ENCODE measurements around the gene ARL15. TPM values are rescaled to one million over a fixed set of nuclear protein-coding genes. Genes with fewer than 3 reads are reported as not detected.

ARL15 gene
- total and polyA plus RNA-seq, 2 donors (not counting 3 experiments of a cell fraction or from before 2014, with no cell fraction given): 11.9 to 24.4 TPM

DNA sequence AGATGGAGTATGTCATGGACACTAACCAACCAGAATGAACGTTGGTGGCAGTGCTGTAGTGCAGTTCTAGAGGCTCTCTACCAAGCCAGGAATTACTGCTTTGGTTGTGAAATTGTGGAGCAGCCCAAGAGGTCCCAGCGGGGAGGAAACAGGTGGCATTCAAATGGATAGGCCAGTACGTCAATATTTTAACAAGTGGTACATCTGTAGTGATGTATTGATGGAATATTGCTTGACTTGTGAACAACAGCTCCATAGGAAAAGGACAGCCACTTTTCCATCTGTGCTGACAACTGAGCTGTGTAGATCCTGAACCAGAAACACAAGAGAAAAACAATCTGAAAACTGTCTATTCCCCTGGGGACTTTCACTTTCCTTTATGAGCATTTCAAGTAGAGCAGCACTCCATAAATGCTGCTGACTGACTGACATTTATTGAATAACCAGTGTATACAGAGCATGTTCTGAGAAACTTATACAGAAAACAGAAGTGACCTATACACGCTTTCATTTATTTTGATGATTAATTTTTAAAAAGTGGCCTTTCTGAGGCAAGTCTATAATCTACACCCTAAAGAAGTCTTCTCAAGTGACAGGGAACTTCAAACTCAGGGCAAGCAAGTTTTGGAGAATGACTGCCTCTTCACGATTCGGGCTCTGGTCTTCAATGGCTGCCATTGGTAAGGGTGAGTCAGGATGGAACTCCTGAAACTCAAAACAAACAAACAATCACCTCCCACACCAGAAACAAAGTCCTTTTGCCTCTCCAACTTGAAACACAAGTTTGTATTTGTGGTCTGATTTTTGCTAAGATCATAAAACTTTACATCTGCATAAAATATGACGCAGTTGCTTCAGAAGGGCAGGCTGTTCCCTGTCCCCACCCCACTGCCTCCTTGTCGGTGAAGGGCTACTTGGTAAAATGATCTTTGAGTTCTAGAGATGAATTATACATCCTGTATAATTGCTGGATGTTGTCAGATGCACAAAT, 387.6 kb downstream of the ARL15 start:
- TF ChIP-seq FOS (IDR thresholded peaks at IDR 0.05; ENCODE audit: borderline replicate concordance, insufficient read depth, low read length): no peak
- TF ChIP-seq, protein P1, sequence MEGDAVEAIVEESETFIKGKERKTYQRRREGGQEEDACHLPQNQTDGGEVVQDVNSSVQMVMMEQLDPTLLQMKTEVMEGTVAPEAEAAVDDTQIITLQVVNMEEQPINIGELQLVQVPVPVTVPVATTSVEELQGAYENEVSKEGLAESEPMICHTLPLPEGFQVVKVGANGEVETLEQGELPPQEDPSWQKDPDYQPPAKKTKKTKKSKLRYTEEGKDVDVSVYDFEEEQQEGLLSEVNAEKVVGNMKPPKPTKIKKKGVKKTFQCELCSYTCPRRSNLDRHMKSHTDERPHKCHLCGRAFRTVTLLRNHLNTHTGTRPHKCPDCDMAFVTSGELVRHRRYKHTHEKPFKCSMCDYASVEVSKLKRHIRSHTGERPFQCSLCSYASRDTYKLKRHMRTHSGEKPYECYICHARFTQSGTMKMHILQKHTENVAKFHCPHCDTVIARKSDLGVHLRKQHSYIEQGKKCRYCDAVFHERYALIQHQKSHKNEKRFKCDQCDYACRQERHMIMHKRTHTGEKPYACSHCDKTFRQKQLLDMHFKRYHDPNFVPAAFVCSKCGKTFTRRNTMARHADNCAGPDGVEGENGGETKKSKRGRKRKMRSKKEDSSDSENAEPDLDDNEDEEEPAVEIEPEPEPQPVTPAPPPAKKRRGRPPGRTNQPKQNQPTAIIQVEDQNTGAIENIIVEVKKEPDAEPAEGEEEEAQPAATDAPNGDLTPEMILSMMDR (IDR thresholded peaks at IDR 0.05; ENCODE audit: extremely low read depth in 1 of 2, insufficient read depth in 1 of 2, low read depth in 1 of 2, low read length in 2 of 2): no peak
- no peak for TF ChIP-seq EZH2 (IDR thresholded peaks at IDR 0.05; ENCODE audit: borderline replicate concordance, low read depth, low read length, severe bottlenecking)
- no peak for TF ChIP-seq MAX (IDR thresholded peaks at IDR 0.05; ENCODE audit: insufficient read depth, insufficient read length)
- TF ChIP-seq GATA2 (IDR thresholded peaks at IDR 0.05; ENCODE audit: insufficient read depth, insufficient read length, low read depth, low read length): no peak
- no peak for TF ChIP-seq MYC (IDR thresholded peaks at IDR 0.05; ENCODE audit: low read depth, low read length)
- TF ChIP-seq POLR2AphosphoS5 (IDR thresholded peaks at IDR 0.05; ENCODE audit: insufficient read depth, low read depth, low read length): no peak
- TF ChIP-seq POLR2A (IDR thresholded peaks at IDR 0.05; ENCODE audit: low read depth, low read length): no peak
- no peaks in the 10 kb centered on the region for H4K20me1 ChIP-seq (replicated peaks; ENCODE audit: control insufficient read depth, extremely low read depth, insufficient read depth, low read length)
- DNase-seq (ENCODE audit: low read depth, low spot score) (no peak), FAIRE-seq (no peak)
- H3K27me3 ChIP-seq (ENCODE audit: control insufficient read depth in 2 of 2, insufficient read depth in 2 of 2, low read length in 2 of 2): no peaks in the 10 kb centered on the region
- H3K4me1 ChIP-seq (ENCODE audit: control insufficient read depth, extremely low read depth, insufficient read depth, low read length): no peaks in the 10 kb centered on the region
- intact Hi-C loops (cut with micrococcal nuclease): no loop called here
- no peaks in the 10 kb centered on the region for H3K9me3 ChIP-seq (replicated peaks; ENCODE audit: control insufficient read depth, insufficient read depth, low read length)
- BruUV-seq (replicated peaks): no TSS peak
- POLR2A ChIA-PET: no interaction called here
- CTCF ChIA-PET: interaction anchor here (1.8 kb wide), 1 partner anchor 12 kb away, joined by 4 read pairs; no protein-coding TSS in a partner anchor
- H3K9me1 ChIP-seq (replicated peaks; ENCODE audit: control insufficient read depth, extremely low read depth, insufficient read depth, low read length): no peaks in the 10 kb centered on the region
- no peaks in the 10 kb centered on the region for H3K79me2 ChIP-seq (ENCODE audit: control insufficient read depth, insufficient read depth, low read length)
- no peak overlapping the region for H3K4me3 ChIP-seq (replicated peaks in 1 of 3; ENCODE audit: insufficient read depth in 1 of 3, low read depth in 1 of 3, low read length in 3 of 3)
- H3K27ac ChIP-seq (ENCODE audit: insufficient read depth, low read depth, low read length): no peak overlapping the region
- no peak overlapping the region for H3K4me2 ChIP-seq (ENCODE audit: insufficient read depth, low read length)
- dilution Hi-C loops (cut with MboI; ENCODE audit: extremely low pct_ligation_motif_present, low sequenced_read_pairs): no loop called here
- no peak overlapping the region for H3K9ac ChIP-seq (replicated peaks; ENCODE audit: extremely low read depth, insufficient read depth, low read length)
- no peak overlapping the region for H2AFZ ChIP-seq (ENCODE audit: low read depth, low read length)
- no peaks in the 10 kb centered on the region for H3K36me3 ChIP-seq (ENCODE audit: control insufficient read depth in 2 of 2, extremely low read depth in 1 of 2, insufficient read depth in 2 of 2, low read length in 2 of 2)

All from endothelial cell of umbilical vein (primary cell).